Hepatic stellate cell (primary cell): ENCODE data around the gene UNG.
A peak's percentile ranks its signal among the peaks of the same experiment; 100 is the strongest.
"Not testable (repeated sequence)": the region's sequence is repeated elsewhere in the genome, so short reads cannot be mapped to it uniquely, and the experiment has no call there.

Source experiments
- DNase-seq: peaks from one replicate; pipeline ENCODE4 v3.0.0; 2011; ENCODE audit warnings: low spot score

The UNG gene

DNA sequence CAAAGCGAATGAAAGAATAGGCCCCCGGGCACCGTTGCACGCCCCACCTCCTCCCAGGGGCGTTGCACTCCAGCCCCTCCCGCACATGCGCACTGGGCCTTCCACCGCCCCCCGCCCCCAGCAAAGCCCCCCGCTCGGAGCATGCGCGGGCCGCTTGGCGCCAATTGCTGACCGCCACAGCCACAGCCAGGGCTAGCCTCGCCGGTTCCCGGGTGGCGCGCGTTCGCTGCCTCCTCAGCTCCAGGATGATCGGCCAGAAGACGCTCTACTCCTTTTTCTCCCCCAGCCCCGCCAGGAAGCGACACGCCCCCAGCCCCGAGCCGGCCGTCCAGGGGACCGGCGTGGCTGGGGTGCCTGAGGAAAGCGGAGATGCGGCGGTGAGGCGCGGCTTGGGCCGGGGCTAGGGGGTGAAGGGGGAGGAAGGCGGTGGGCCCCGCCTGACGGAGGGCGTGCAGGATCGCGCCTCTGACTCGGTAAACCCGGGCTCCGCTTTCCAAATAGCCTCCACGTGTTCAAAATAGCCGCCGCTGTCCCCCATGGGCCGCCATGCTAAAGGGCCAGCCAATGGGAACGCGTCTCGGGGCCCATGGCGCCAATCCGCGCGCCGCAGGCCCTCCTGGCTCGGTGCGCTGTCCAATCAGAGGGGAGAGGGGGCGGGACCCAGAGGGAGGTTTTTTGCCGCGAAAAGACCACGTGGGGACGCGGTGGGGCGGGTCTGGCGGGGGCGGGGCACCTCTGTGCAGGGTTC lies at the start of gene UNG:
Gene UNG (plus strand): TSS at position 163 of the 748 bp plus-strand sequence. CDS start 83 bp downstream, at position 246.
- peak; percentile 100 for DNase-seq

DNA sequence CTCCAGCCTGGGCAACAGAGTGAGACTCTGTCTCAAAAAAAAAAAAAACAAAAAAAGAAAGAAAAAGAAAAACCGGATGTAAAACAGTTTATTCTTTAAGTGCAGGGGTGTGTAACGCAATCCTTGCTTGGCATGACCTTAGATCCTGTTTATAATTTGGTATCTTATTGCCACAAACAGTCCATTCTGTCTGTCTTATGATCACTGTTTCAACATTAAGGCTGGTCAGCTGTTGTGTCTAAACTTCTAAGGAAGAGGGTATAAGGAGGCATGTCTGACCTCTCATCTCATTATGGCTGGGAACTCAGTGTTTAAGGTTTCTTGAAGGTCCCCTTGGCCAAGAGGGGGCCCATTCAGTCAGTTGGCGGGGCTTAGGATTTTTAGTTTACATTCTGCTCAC lies 48.7 kb upstream of the UNG start:
- not testable (repeated sequence) for DNase-seq

DNA sequence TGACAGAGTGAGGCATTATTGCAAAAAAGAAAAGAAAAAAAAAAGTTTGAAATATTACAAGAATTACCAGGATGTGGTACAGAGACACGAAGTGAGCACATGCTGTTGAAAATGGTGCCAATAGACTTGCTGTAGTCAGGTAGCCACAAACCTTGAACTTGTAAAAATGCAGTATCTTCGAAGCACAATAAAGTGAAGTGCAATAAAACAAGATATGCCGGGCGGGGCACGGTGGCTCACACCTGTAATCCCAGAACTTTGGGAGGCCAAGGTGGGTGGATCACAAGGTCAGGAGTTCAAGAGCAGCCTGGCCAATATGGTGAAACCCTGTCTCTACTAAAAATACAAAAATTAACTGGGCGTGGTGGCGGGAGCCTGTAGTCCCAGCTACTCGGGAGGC lies 47.6 kb upstream of the UNG start:
- DNase-seq: not testable (repeated sequence)

DNA sequence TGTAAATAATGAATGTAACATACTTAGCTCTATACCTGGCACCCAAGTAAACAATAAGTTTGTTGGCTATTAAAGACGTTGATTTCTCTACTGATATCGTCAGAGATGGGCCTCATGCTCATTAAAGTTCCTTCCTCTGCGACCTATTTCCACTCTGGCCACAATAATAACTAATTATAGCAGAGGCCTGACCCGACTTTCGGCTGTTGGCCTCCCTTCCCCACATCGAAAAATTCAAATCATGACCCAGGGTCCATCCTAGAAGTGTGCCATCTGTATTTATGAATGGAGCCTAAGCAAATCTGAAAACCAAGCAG lies 45.3 kb upstream of the UNG start:
- no peak for DNase-seq

DNA sequence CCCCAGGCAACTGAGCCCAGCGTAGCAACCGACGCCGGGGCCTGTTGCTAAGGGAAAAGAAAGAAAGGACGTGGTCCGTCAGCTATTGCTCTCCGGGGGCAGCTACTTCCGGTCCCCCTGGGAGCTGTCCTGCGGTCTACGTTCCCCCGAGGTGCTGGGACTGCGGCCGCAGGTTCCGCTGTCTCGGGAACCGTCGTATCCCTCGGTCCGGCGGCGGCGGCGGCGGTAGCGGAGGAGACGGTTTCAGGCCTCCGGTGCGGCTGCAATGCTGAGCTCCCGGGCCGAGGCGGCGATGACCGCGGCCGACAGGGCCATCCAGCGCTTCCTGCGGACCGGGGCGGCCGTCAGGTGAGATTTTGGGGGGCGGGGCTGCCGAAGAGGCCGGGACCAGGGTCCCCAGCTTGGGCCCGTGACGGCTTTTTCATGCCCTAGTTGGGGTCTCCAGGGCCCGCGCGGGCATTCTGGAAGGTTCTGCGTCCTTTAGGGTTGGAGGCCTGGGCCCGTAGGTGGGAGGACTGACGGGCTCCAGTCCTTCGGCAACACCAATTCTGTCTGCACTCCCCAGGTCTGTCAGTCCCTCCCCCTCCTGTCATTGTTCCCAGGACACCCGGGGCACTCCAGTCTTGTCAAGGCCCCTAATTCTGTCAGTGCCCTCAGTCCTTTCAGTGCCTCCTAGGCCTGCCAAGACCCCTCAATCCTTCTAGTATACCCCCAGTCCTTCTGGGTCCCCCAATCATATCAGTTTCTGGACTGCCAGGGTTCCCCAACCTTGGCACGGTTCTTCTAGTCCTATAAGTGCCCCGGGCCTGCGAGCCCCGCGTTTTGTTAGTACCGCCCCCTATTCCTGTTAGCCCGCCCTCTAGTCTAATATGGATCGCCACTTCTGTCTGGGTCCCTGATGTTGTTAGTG lies 44.7 kb upstream of the UNG start, which contains the start of gene USP30:
Gene USP30 (plus strand): TSS at position 163 of the 910 bp plus-strand sequence. CDS start 103 bp downstream, at position 266.
- DNase-seq: peak; percentile 91

DNA sequence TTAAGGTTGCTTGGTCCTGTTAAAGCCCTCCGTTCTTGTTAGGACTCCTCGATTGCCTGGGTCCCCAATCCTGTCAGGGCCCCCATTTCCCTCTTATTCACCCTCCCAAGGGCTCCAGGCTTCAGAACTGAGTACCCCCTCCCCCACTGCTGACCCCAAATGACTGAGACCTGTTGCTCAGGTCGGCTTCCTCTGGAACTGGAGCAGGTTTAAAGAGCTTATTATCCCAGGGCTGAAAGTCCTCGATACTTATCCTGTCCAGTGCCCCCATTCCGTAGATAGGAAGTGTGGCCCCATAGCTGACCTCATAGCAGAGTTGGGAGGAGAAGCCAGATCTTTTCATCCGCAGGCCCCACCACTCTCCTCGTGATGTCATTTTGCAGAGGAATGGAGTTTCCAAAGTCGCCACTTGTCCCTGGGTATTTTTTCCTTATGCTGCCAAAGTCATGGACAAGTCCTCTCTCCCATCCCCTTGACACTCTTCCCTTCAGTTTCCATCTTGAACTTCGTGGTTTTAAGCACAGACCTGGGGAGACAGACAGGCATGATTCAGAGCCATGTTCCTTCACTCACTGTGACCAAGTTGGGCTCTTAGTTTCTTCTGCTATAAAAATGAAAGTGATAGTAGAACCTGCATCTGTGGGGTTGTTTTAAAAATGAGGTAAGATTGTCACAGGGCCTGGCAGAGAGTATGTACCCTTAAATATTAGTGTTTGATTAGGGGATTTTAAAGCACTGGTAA lies 43.8 kb upstream of the UNG start:
- DNase-seq: peak; percentile 19

DNA sequence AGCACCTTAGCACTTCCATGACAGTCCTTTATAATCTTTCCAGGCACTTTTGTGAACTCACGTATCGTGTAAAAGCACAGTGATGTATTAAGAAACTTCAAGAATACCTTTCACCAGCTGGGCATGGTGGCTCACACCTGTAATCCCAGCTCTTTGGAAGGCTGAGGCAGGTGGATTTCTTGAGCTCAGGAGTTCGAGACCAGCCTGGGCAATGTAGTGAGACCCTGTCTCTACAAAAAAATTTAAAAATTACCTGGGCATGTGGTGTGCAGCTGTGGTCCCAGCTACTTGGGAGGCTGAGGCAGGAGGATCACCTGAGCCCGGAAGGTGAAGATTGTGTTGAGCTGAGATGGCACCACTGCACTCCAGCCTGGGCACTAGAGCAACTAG lies 43.3 kb upstream of the UNG start:
- DNase-seq: not testable (repeated sequence)

DNA sequence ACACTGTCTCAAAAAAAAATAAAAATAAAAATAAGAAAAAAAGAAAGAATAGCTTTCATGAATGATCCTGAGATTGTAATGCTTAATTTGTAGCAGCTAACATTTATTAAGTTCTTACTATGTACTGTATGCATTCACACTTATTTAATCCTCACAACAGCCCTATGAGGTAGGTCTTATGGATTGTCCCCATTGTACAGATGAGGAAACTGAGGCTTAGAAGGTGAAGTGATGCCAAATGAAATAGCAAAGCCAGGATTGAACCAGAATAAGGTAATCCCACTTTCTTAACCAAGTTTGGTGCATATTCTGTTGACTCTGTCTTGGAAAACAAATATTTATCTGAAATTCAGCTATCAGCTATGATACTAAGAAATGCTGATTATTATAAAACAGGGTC lies 42.9 kb upstream of the UNG start:
- no peak for DNase-seq

DNA sequence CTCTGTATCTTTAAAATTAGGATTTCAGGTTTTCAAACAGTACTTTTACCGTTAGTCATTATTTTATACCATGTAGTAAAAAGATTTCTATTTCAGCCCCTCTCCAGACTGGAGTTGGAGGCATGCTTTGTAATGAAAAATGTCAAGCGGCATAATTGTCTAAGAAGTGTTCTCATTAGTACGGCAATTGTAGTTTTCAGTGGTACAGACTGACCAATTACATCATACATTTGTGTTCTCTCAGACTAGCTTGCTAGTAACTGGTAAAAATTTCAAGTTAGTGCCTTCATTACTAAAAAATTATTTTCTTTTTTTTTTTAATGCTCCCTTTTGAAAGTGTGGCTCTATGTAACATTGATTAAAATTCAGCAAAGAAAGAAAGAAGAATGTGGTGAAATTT lies 40.5 kb upstream of the UNG start:
- no peak for DNase-seq

DNA sequence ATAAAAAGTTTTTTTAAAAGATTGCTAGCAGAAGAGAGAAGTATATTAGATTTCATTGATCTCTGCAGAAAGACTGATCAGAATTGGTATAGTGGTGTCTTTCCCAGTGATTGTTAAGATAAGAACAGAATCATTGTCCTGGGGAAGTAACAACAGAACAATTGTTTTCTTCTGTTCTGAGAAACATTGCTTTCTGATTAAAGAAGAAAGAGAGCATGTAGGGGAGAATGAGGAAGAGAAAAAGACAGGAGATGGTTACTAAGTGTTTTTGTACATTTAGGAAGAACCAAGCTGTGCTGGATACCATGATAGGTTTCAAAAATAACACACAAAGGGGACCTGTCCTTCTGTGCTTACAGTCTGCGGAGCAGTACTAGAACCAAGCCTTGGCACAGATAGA lies 40.0 kb upstream of the UNG start:
- no peak for DNase-seq

DNA sequence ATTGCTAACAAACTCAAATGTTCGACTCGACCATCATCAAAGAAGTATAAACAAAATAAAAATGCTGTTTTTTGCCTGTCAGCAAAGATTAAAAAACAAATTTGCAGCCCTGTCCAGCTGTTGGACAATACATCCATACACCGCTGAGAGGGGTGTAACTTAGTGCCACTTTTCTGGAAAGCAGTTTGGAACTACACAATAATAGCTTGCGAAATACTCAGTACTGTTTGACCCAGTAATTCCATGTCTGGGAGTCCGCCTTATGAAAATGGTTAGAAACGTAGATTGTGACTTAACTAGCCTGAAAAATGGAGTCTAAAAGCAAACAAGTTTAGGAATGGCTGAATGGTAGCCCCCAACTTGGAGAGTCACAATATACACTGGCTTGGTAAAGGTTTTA lies 38.6 kb upstream of the UNG start:
- DNase-seq: no peak

DNA sequence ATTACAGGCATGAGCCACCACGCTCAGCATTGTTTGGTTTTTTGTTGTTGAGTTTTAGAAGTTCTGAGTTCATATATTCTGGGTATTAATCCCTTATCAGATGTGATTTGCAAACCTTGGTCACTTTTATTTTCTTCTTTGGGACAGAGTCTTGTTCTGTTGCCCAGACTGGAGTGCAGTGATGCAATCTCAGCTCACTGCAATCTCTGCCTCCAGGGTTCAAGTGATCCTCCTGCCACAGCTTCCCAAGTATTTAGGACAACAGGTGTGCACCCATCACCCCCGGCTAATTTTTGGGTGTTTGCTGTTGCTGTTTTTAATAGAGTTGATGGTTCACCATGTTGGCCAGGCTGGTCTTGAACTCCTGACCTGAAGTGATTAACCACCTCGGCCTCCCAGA lies 33.3 kb upstream of the UNG start:
- DNase-seq: no peak

DNA sequence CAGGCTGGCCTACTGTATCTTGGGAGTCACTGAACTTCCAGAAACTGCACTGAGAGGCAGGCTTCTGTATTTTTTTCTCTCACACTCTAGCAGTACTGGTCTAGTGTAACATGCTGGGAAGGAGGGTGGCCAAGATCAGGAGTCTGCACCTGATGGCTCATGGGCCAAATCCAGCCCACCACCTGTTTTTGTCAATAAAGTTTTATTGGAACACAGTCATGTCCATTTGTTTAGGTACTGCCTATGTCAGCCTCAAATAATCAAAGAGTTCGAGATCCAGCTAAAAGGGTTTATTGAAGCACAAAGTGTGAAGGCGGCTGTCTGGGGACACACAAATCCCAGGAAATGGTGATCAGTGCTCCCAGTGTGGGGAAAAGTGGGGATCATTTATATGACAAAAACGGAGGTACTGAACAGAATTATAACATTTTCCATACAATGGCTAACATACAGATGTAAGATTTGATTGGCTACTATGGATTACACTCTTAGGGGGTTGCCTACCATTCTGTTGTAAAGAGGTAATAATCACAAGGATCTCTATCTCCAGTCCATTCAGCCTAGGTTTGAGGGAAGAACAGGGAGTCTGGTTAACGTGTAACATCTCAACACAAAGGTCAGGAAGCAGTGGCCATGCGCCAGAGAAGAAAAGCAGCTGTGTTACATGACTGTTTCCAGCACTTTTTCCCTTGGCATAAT lies 32.1 kb upstream of the UNG start:
- DNase-seq: no peak

DNA sequence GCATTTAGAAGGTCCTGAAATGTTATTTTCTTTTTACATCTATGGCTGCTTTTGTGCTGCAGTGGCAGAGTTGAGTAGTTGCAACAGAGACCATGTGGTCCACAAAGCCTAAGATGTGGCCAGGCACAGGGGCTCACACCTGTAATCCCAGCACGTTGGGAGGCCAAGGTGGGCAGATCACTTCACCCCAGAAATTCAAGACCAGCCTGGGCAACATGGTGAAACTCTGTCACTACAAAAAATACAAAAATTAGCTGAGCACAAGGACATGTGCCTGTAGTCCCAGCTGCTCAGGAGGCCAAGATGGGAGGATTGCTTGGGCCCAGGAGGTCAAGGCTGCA lies 31.6 kb upstream of the UNG start:
- DNase-seq: no peak

DNA sequence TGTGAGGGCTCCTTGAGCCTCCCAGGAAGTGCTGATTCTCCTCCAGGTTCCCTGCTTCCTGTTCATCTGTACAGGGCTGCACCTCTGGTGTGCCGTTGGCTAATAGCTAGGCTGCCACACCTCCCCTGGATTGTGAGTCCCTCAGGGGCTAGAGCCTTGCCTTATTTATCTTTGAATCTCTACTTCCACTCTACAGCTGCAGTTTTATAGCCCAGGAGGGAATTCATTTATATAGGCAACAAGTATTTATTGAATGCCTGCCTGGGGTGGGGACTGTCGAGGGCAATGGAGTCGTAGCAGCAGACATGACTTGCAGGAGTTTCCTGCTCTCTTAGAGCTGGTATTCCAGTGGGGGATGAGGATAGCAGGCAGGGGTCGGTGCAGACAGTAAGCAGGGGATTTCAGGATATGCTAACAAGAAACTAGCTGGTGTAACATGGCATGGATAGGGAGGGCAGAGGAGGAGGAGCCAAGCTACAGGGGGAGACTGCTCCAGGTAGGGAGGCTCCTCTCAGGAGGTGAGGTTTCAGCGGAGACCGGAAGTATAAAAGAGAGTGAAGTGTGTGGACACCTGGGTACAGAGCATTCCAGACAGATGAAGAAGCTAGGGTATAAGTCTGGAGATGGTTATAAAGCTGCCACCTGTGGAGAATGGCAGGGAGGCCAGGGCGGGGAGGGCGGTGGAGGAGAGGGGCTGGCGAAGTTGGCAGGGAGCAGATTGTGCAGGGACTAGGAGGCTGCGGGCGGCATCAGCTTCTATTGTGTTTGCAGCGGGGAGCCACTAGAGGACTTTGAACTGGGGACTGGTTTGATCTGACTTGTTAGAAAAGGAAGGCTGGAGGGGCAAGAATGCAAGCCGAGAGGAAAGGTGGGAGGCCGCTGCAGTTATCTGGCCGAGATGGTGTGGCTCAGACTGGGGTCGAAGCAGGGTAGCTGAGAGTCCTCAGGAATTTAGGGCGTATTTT lies 27.8 kb upstream of the UNG start:
- DNase-seq: no peak

DNA sequence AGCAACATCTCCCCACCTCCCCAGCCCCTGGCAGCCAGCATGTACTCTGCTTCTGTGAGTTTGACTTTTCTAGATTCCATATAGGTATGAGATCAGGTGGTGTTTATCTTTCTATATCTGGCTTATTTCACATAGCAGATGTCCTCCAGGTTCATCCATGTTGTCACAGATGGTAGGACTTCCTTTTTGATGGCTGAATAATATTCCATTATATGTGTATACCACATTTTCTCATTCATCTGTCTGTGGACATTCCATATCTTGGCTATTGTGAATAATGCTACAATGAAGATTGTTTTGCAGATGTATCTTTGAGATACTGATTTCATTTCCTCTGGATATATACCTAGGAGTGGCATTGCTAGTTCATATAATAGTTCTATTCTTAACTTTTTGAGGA lies 22.5 kb upstream of the UNG start:
- no peak for DNase-seq

DNA sequence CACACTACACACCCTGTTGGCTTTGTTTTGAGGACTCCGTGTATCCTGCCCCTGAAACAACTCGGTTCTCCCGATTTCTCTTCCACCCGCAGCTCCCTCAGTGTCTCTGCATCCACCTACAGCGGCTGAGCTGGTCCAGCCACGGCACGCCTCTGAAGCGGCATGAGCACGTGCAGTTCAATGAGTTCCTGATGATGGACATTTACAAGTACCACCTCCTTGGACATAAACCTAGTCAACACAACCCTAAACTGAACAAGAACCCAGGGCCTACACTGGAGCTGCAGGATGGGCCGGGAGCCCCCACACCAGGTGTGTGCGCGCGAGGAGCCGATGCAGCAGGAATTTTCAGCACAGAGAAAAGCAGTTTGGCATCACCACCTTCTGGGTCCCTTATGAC lies 14.6 kb upstream of the UNG start:
- DNase-seq: no peak

DNA sequence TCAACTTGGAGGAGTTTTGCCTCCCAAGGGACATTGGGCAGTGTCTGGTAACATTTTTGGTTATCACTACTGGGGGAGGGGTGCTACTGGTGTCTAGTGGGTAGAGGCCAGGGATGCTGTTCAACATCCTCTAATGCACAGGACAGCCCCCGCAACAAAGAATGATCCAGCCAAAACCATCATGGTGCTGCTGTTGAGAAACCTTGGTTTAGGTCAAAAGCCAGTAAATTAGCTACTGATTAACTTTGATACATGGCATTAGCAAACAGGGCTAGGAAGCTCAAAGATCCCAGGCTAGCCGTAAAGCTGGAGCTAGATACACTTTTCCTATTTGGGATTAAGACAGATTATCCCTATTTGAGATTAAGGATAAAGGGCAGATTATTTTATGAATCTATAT lies 13.0 kb upstream of the UNG start:
- no peak for DNase-seq

DNA sequence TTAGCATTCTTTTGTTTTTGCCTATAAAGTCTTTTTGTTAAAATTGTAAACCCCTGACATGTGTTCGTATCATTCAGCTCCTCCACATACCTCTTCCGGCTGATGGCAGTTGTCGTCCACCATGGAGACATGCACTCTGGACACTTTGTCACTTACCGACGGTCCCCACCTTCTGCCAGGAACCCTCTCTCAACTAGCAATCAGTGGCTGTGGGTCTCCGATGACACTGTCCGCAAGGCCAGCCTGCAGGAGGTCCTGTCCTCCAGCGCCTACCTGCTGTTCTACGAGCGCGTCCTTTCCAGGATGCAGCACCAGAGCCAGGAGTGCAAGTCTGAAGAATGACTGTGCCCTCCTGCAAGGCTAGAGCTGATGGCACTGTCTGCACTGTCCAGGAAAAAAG lies 11.8 kb upstream of the UNG start:
- DNase-seq: no peak

DNA sequence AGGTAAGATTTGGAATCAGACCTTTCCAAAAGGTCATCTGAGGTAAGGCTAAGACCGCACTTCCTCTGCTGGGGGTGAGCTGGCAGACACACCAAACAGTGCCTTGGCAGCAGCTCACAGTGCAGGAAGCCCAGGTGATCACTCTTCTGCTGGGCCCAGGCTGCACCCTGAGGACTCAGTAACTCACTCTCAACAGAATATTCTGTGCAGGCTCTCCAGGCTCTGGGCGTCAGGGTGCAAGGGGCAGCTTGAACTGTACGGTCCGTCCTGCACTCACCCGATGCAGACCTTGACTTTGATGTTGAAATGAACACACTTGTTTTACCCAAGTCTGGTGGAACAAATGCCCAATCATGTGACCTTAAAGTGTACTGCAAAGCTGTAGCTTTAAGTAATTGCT lies 10.1 kb upstream of the UNG start:
- no peak for DNase-seq

DNA sequence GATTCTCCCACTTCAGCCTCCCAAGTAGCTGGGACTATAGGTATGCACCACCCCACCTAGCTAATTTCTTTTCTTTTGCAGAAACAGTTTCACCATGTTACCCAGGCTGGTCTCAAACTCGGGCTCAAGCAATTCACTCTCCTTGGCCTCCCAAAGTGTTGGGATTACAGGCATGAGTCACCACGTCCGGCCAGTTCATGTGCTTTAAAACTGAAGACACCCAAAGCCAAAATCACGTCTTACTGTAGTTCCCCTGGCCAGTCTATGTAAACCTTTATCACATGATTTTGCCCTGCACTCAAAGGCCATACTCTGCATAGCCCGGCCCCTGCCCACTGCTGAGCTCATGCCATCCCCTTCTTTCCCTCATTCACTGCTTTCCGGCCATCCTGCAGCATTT lies 8.6 kb upstream of the UNG start:
- DNase-seq: no peak
